IMR-90 (cell line): ENCODE data around the gene MRPS9. TPM values are rescaled to one million over a fixed set of nuclear protein-coding genes. Genes with fewer than 3 reads are reported as not detected.

ENCODE experiments used
- ATAC-seq: fragments of 200-7000 bp; cut with Tn5 transposase; 2 replicates; pipeline ENCODE4 v1.9.1; 2020; ENCODE audit warnings: low read depth, mild to moderate bottlenecking, moderate library complexity
- BruUV-seq: library from RNA; stranded (reverse); fragments of 400-500 nt; replicated peaks from 2 replicates; lab custom pipeline; 2021; lab: Mats Ljungman, UMichigan
- CTCF ChIA-PET: fragments of 300-600 bp; formaldehyde crosslinking; extraction: SDS; loops from one replicate; lab custom pipeline; 2021; ENCODE audit warnings: antibody characterized with exemption; lab: Yijun Ruan, JAX
- POLR2A ChIA-PET: fragments of 300-600 bp; sonication (Branson Sonifier 250); formaldehyde crosslinking; loops from one replicate; lab custom pipeline; 2022; ENCODE audit warnings: antibody characterized with exemption; ENCODE audit not compliant: unreplicated experiment; lab: Charles Lee
- DNase-seq: peaks from one replicate; pipeline ENCODE4 v3.0.0; 2013
- H2AFZ ChIP-seq: replicated peaks from 2 replicates; pipeline ENCODE3; 2013; ENCODE audit warnings: low read length, mild to moderate bottlenecking; ENCODE audit not compliant: poor library complexity
- H2AK5ac ChIP-seq: 2 replicates; pipeline ENCODE4 v1.6.1; 2013; ENCODE audit warnings: low read depth, low read length, inconsistent platforms
- H2AK9ac ChIP-seq: replicated peaks from 2 replicates; pipeline ENCODE3; 2013; ENCODE audit warnings: mild to moderate bottlenecking, low read depth, low read length, moderate library complexity; ENCODE audit not compliant: poor library complexity
- H2BK120ac ChIP-seq: 2 replicates; pipeline ENCODE4 v1.6.1; 2013; ENCODE audit warnings: low read depth, low read length, inconsistent platforms
- H2BK15ac ChIP-seq: 3 replicates; pipeline ENCODE4 v1.6.1; 2013; ENCODE audit warnings: low read depth, low read length, inconsistent platforms
- H2BK20ac ChIP-seq: 2 replicates; pipeline ENCODE4 v1.6.1; 2013; ENCODE audit warnings: low read depth, mild to moderate bottlenecking, inconsistent platforms, low read length, moderate library complexity
- H2BK5ac ChIP-seq: 2 replicates; pipeline ENCODE4 v1.6.1; 2013; ENCODE audit warnings: mild to moderate bottlenecking, low read depth, low read length, inconsistent platforms; ENCODE audit not compliant: poor library complexity, severe bottlenecking
- H3K14ac ChIP-seq: replicated peaks from 2 replicates; pipeline ENCODE4 v1.6.1; 2013; ENCODE audit warnings: low read depth, low read length, inconsistent platforms
- H3K18ac ChIP-seq: 2 replicates; pipeline ENCODE4 v1.6.1; 2013; ENCODE audit warnings: low read depth, low read length, control low read depth
- H3K23ac ChIP-seq: 2 replicates; pipeline ENCODE4 v1.6.1; 2013; ENCODE audit warnings: low read depth, low read length, inconsistent platforms
- H3K27ac ChIP-seq: 2 replicates; pipeline ENCODE4 v1.5.1; 2013; ENCODE audit warnings: mild to moderate bottlenecking, control low read depth, low read length; ENCODE audit not compliant: insufficient read depth
- H3K27me3 ChIP-seq: 2 replicates; pipeline ENCODE4 v1.6.1; 2013; ENCODE audit warnings: low read length; ENCODE audit not compliant: control insufficient read depth, insufficient read depth
- H3K36me3 ChIP-seq: 2 replicates; pipeline ENCODE4 v1.6.1; 2013; ENCODE audit warnings: low read length, mixed read lengths; ENCODE audit not compliant: control insufficient read depth, insufficient read depth
- H3K4ac ChIP-seq: 2 replicates; pipeline ENCODE4 v1.6.1; 2013; ENCODE audit warnings: low read depth, low read length, inconsistent platforms
- H3K4me1 ChIP-seq: 2 replicates; pipeline ENCODE4 v1.6.1; 2013; ENCODE audit warnings: low read length, mixed read lengths; ENCODE audit not compliant: control insufficient read depth, insufficient read depth
- H3K4me2 ChIP-seq: 2 replicates; pipeline ENCODE4 v1.6.1; 2013; ENCODE audit warnings: low read depth, mild to moderate bottlenecking, control low read depth, low read length, moderate library complexity
- H3K4me3 ChIP-seq: 2 replicates; pipeline ENCODE4 v1.5.1; 2013; ENCODE audit warnings: low read depth, mild to moderate bottlenecking, control low read depth, low read length, moderate library complexity; ENCODE audit not compliant: insufficient read depth
- H3K56ac ChIP-seq: 2 replicates; pipeline ENCODE4 v1.6.1; 2013; ENCODE audit warnings: low read length, inconsistent platforms; ENCODE audit not compliant: insufficient read depth; ENCODE audit errors: extremely low read depth
- H3K79me1 ChIP-seq, 2 experiments: 2 replicates each; pipeline ENCODE4 v1.6.1; 2013; ENCODE audit warnings: low read length in 2 of 2, inconsistent platforms in 1 of 2, low read depth in 1 of 2
- H3K9ac ChIP-seq: 2 replicates; pipeline ENCODE4 v1.6.1; 2013; ENCODE audit warnings: low read depth, low read length, control low read depth
- H3K9me1 ChIP-seq: 2 replicates; pipeline ENCODE4 v1.6.1; 2013; ENCODE audit warnings: low read length, inconsistent platforms; ENCODE audit not compliant: insufficient read depth
- H3K9me3 ChIP-seq: 2 replicates; pipeline ENCODE4 v1.6.1; 2013; ENCODE audit warnings: low read length; ENCODE audit not compliant: control insufficient read depth, insufficient read depth
- H4K20me1 ChIP-seq: 2 replicates; pipeline ENCODE4 v1.6.1; 2013; ENCODE audit warnings: low read length, inconsistent platforms; ENCODE audit not compliant: insufficient read depth
- H4K5ac ChIP-seq: 2 replicates; pipeline ENCODE4 v1.6.1; 2013; ENCODE audit warnings: mild to moderate bottlenecking, low read depth, low read length, control low read depth
- H4K8ac ChIP-seq, 2 experiments: 2 replicates each; pipeline ENCODE4 v1.6.1; 2013; ENCODE audit warnings: low read depth in 2 of 2, low read length in 2 of 2, control low read depth in 1 of 2, inconsistent platforms in 1 of 2
- H4K91ac ChIP-seq: 2 replicates; pipeline ENCODE4 v1.6.1; 2013; ENCODE audit warnings: low read depth, low read length, inconsistent platforms; ENCODE audit not compliant: insufficient read depth
- BHLHE40 ChIP-seq: fragments of 150-350 bp; IDR thresholded peaks from 2 replicates; pipeline ENCODE4 v1.6.1; 2016; ENCODE audit warnings: mild to moderate bottlenecking, low read depth, low read length
- CEBPB ChIP-seq: IDR thresholded peaks from 2 replicates; pipeline ENCODE4 v1.6.1; 2012; ENCODE audit warnings: low read depth, low read length, improper control_type of control experiment
- CHD1 ChIP-seq: IDR thresholded peaks from 2 replicates; pipeline ENCODE4 v1.6.1; 2012; ENCODE audit warnings: low read depth, low read length, improper control_type of control experiment
- ELK1 ChIP-seq: fragments of 150-350 bp; IDR thresholded peaks from 2 replicates; pipeline ENCODE4 v1.6.1; 2016; ENCODE audit warnings: low read depth, mild to moderate bottlenecking, low read length, moderate library complexity, borderline replicate concordance
- FOS ChIP-seq: fragments of 150-350 bp; IDR thresholded peaks from 2 replicates; pipeline ENCODE4 v1.6.1; 2016; ENCODE audit warnings: low read depth, low read length
- MAFK ChIP-seq: IDR thresholded peaks from 2 replicates; pipeline ENCODE4 v1.6.1; 2012; ENCODE audit warnings: low read depth, low read length, improper control_type of control experiment
- MAZ ChIP-seq: IDR thresholded peaks from 2 replicates; pipeline ENCODE4 v1.6.1; 2012; ENCODE audit warnings: low read depth, mild to moderate bottlenecking, low read length, improper control_type of control experiment, moderate library complexity, borderline replicate concordance
- MXI1 ChIP-seq: IDR thresholded peaks from 2 replicates; pipeline ENCODE4 v1.6.1; 2012; ENCODE audit warnings: low read depth, mild to moderate bottlenecking, low read length, moderate library complexity, borderline replicate concordance
- NFE2L2 ChIP-seq: fragments of 150-350 bp; IDR thresholded peaks from 2 replicates; pipeline ENCODE4 v1.6.1; 2016; ENCODE audit warnings: low read depth, mild to moderate bottlenecking, low read length
- POLR2A ChIP-seq: IDR thresholded peaks from 2 replicates; pipeline ENCODE4 v1.6.1; 2012; ENCODE audit warnings: mild to moderate bottlenecking, low read depth, low read length
- RAD21 ChIP-seq: IDR thresholded peaks from 2 replicates; pipeline ENCODE4 v1.6.1; 2012; ENCODE audit warnings: low read length, improper control_type of control experiment
- RCOR1 ChIP-seq: IDR thresholded peaks from 2 replicates; pipeline ENCODE4 v1.6.1; 2012; ENCODE audit warnings: mild to moderate bottlenecking, low read length, improper control_type of control experiment; ENCODE audit not compliant: insufficient replicate concordance
- RFX5 ChIP-seq: IDR thresholded peaks from 2 replicates; pipeline ENCODE4 v1.8.0; 2012; ENCODE audit warnings: low read depth, mild to moderate bottlenecking, low read length, moderate library complexity
- SMC3 ChIP-seq: fragments of 150-350 bp; IDR thresholded peaks from 2 replicates; pipeline ENCODE4 v1.6.1; 2016; ENCODE audit warnings: low read depth, mild to moderate bottlenecking, antibody characterized with exemption, low read length, moderate library complexity
- USF2 ChIP-seq: fragments of 150-350 bp; IDR thresholded peaks from 2 replicates; pipeline ENCODE4 v1.6.1; 2017; ENCODE audit warnings: mild to moderate bottlenecking, antibody characterized with exemption, low read length, low read depth
- WGBS, 2 experiments: methylation state at CpG; one replicate each; pipeline versions ENCODE4 v1.1.5 to v1.1.7; 2013; ENCODE audit warnings: missing lambda C conversion rate in 2 of 2; ENCODE audit not compliant: insufficient read length in 1 of 2; ENCODE audit errors: extremely low coverage in 2 of 2; 5-methylcytosine and 5-hydroxymethylcytosine counted together
- dilution Hi-C: fragments of 300-500 bp; cut with HindIII; formaldehyde crosslinking; loops from one replicate; pipeline ENCODE4 v1.14.3; 2018; ENCODE audit warnings: low sequenced_read_pairs; ENCODE audit not compliant: unreplicated experiment
- in situ Hi-C: fragments of 300-500 bp; cut with MboI; formaldehyde crosslinking; loops from 3 replicates; pipeline ENCODE4 v1.14.3; 2019; ENCODE audit warnings: low sequenced_read_pairs, inconsistent platforms, mixed read lengths
- intact Hi-C: fragments of 100-400 bp; cut with micrococcal nuclease; formaldehyde crosslinking; loops from 2 replicates; pipeline ENCODE4 v1.10.0; 2022
- polyA plus RNA-seq, 3 experiments: library from polyadenylated mRNA; depleted of rRNA; stranded (reverse); fragments of >200 nt; gene quantifications; 2 replicates each; pipeline ENCODE4 v1.2.3, GENCODE V29; 2012; ENCODE audit warnings: low replicate concordance in 1 of 3
- total RNA-seq: library from RNA; depleted of rRNA; stranded (reverse); fragments of >200 nt; gene quantifications from 2 replicates; pipeline ENCODE4 v1.2.3, GENCODE V29; 2012
- TF ChIP-seq, protein P1 (sequence below): conservative IDR thresholded peaks from 2 replicates; pipeline ENCODE4 v1.5.1; 2012; ENCODE audit warnings: mild to moderate bottlenecking, low read depth, low read length, improper control_type of control experiment

MRPS9 gene
- total and polyA plus RNA-seq, 2 of the 4 experiments (the other 2 are of a cell fraction): 20.6 to 27.7 TPM

- DNase-seq (no peak), ATAC-seq (no peak)
- ChIA-PET POLR2A (no interaction called here), CTCF (interaction anchor here (0.6 kb wide), 2 partner anchors 240 to 766 kb away, joined by 3 to 5 read pairs; no protein-coding TSS in a partner anchor)
- Histone ChIP-seq H3K79me1 (no peaks in the 10 kb centered on the region), H3K36me3 (peaks cover 3% of the 10 kb centered on the region; the same call in 1 of the 2 replicates), H3K4me3 (no peak overlapping the region), H2AFZ (no peak overlapping the region), H3K4me2 (no peak overlapping the region), H3K23ac (no peak overlapping the region), H4K20me1 (no peaks in the 10 kb centered on the region), H2BK5ac (no peak overlapping the region), H2BK120ac (no peak overlapping the region), H3K4me1 (no peaks in the 10 kb centered on the region), H2BK20ac (no peak overlapping the region), H3K56ac (no peak overlapping the region), H3K27ac (no peak overlapping the region), H4K91ac (no peak overlapping the region), H2AK9ac (no peak overlapping the region), H3K9me1 (no peaks in the 10 kb centered on the region; the same call in 1 of the 2 replicates), H3K18ac (no peak overlapping the region), H3K14ac (no peak overlapping the region), H2BK15ac (no peak overlapping the region), H4K8ac (no peak overlapping the region), H3K9ac (no peak overlapping the region), H3K4ac (no peak overlapping the region), H3K9me3 (no peaks in the 10 kb centered on the region), H4K5ac (no peak overlapping the region), H3K27me3 (no peaks in the 10 kb centered on the region), H2AK5ac (no peak overlapping the region)
- dilution Hi-C loops (no loop called here), in situ Hi-C loops (no loop called here), intact Hi-C loops (no loop called here)
- no peak for TF ChIP-seq MXI1
- TF ChIP-seq BHLHE40: no peak
- TF ChIP-seq, protein P1, sequence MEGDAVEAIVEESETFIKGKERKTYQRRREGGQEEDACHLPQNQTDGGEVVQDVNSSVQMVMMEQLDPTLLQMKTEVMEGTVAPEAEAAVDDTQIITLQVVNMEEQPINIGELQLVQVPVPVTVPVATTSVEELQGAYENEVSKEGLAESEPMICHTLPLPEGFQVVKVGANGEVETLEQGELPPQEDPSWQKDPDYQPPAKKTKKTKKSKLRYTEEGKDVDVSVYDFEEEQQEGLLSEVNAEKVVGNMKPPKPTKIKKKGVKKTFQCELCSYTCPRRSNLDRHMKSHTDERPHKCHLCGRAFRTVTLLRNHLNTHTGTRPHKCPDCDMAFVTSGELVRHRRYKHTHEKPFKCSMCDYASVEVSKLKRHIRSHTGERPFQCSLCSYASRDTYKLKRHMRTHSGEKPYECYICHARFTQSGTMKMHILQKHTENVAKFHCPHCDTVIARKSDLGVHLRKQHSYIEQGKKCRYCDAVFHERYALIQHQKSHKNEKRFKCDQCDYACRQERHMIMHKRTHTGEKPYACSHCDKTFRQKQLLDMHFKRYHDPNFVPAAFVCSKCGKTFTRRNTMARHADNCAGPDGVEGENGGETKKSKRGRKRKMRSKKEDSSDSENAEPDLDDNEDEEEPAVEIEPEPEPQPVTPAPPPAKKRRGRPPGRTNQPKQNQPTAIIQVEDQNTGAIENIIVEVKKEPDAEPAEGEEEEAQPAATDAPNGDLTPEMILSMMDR: no peak
- no peak for TF ChIP-seq RCOR1
- TF ChIP-seq CHD1: no peak
- TF ChIP-seq MAFK: no peak
- TF ChIP-seq ELK1: no peak
- TF ChIP-seq RFX5: no peak
- TF ChIP-seq SMC3: no peak
- no peak for TF ChIP-seq MAZ
- TF ChIP-seq POLR2A: no peak
- TF ChIP-seq USF2: no peak
- no peak for TF ChIP-seq NFE2L2
- no peak for TF ChIP-seq CEBPB
- no peak for TF ChIP-seq FOS
- no peak for TF ChIP-seq RAD21
- WGBS, 2 experiments: no CpG with 5 or more reads among the region's 5 CpGs
- no TSS peak for BruUV-seq
Measured at GRCh38 chr2:105090091-105090490, 52.2 kb downstream of the MRPS9 start.
